Measurements from ENCODE around the gene ABCB9. TPM values are rescaled to one million over a fixed set of nuclear protein-coding genes. Genes with fewer than 3 reads are reported as not detected.

ABCB9 gene
- total RNA-seq, 1 donor from 2014 or later = 14.3 TPM

- no peak for DNase-seq (ENCODE audit: extremely low read depth, low read depth, low spot score)
Observed at GRCh38 chr12:122982963-122983788, 16.9 kb upstream of the ABCB9 start.

- no peak for DNase-seq (ENCODE audit: extremely low read depth, low read depth, low spot score)
Observed at GRCh38 chr12:122982477-122982815, 16.2 kb upstream of the ABCB9 start.

- DNase-seq (ENCODE audit: extremely low read depth, low read depth, low spot score) = no peak
Observed at GRCh38 chr12:122981587-122982476, 15.6 kb upstream of the ABCB9 start.

- DNase-seq (ENCODE audit: extremely low read depth, low read depth, low spot score) = no peak
Observed at GRCh38 chr12:122981036-122981471, 14.8 kb upstream of the ABCB9 start.

DNA sequence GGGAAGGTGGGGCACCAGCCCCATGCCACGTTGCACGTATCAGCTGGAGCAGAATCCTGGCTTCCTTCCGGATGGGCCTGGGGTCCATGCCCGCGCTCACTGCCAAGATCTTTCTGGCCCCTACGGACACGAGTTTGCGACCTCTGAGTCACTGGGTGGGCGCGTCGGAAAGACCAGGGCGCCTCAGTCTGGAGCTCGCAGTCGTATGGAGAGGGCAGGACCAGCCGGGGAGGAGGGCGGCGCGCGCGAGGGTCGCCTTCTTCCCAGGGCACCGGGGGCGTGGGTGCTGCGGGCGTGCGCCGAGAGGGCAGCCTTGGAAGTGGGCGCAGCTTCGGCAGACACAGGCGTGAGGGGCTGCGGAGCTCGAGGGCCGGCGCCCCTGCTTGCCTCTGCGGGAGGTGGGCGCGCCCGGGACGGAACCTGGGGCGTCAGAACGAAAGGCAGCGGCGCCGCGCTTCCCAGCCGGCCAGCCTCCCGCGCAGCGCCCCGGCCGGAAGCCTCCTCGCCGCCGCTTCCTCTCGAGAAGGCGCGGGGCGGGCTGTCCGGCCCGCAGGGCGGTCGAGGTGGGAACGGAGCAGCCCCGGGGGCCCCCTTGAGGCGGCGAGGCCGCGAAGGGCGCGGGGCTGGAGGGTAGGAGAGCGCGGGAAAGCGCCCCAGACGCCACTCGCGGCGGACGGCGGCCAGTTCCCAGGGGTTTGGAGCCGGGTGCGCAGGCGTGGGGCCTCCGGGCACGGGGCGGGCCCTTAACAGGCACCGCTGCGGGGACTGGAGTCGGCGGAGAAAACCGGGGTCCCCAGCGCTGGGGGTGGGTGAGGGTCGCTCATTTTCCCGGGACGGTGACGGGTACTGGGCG lies 14.1 kb upstream of the ABCB9 start, which contains the start of gene ARL6IP4:
ARL6IP4 (plus strand) TSS at position 499 of the 853 bp plus-strand sequence. CDS start 459 bp downstream, outside the sequence.
- DNase-seq (ENCODE audit: extremely low read depth, low read depth, low spot score) = no peak

- no peak for DNase-seq (ENCODE audit: extremely low read depth, low read depth, low spot score)
Observed at GRCh38 chr12:122979908-122980182, 13.6 kb upstream of the ABCB9 start.

DNA sequence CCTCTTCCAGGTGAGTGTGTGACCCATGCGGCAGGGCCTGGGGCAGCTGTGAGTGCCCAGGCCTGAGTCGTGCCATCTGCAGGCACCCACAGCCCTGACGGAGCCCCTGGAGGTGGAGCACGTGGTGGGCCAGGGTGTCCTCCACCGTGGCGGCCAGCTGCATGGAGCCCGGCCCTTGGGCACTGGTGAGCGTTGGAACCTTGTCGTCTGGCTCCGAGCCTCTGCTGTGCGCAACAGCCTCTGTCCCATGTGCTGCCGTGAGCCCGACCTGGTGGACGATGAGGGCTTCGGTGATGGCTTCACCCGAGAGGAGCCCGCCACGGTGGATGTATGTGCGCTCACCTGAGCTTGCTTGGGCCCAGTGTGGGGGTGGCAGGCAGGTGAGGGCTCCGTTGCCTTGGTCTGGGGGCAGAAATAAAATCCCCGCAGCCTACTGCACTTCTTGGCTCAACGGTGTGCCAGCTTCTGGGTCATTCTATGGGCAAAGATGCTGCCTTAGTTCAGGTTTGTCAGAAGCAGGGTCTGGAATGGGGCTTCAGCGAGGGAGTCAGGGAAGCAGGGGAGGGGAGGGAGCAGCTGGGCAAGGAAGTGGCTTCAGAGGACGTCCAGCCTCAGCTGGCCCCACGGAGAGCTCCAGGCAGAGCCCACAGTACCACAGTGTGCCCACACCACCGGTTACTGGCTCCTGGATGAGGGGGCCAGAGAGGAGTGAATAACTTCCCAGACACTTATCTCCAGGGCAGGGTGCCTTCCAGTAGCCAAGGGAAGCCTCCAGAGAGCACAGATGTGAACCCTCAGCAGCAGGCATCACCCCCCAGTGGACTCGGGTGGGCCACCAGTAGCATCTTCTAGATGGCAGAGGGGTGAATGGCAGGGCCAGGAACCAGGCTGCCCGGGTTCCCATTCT lies 13.0 kb upstream of the ABCB9 start:
- DNase-seq (ENCODE audit: extremely low read depth, low read depth, low spot score) = no peak

DNA sequence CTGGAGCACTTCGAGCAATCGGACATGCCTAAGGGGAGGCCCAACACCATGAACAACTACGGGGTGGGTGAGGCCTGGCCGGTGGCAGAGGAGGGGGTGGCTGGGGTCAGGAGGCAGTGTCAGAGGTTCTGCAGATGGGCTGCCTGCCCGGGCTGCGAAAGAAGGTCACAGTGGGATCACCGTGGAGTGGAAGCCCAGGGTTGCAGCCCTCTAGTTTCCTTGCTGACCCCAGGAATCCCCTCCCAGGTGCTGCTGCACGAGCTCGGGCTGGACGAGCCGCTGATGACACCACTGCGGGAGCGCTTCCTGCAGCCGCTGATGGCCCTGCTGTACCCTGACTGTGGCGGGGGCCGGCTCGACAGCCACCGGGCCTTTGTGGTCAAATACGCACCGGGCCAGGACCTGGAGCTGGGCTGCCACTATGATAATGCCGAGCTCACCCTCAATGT lies 12.3 kb upstream of the ABCB9 start:
- DNase-seq (ENCODE audit: extremely low read depth, low read depth, low spot score) = no peak

- no peak for DNase-seq (ENCODE audit: extremely low read depth, low read depth, low spot score)
Observed at GRCh38 chr12:122977655-122978392, 11.6 kb upstream of the ABCB9 start.

DNA sequence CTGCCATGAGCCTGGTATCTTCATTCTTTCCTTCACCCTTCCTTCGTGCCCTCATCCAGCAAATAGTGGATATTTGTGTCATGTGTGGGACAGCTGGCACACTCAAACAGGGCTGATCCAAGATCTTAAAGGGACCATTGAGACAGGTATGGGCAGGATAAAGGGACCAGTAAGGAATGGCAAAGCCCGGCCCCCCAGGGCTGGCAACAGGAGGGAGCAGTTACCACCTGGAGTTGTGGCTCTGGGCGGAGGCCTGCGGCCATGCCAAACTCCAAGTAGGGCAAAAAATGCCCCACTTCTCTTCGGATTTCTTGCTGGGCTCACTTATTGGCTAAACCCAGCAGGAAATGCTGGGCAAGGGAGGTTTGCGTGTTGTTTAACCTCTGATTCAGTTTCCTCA lies 10.9 kb upstream of the ABCB9 start:
- DNase-seq (ENCODE audit: extremely low read depth, low read depth, low spot score) = no peak

- no peak for DNase-seq (ENCODE audit: extremely low read depth, low read depth, low spot score)
Observed at GRCh38 chr12:122976648-122976975, 10.3 kb upstream of the ABCB9 start.

DNA sequence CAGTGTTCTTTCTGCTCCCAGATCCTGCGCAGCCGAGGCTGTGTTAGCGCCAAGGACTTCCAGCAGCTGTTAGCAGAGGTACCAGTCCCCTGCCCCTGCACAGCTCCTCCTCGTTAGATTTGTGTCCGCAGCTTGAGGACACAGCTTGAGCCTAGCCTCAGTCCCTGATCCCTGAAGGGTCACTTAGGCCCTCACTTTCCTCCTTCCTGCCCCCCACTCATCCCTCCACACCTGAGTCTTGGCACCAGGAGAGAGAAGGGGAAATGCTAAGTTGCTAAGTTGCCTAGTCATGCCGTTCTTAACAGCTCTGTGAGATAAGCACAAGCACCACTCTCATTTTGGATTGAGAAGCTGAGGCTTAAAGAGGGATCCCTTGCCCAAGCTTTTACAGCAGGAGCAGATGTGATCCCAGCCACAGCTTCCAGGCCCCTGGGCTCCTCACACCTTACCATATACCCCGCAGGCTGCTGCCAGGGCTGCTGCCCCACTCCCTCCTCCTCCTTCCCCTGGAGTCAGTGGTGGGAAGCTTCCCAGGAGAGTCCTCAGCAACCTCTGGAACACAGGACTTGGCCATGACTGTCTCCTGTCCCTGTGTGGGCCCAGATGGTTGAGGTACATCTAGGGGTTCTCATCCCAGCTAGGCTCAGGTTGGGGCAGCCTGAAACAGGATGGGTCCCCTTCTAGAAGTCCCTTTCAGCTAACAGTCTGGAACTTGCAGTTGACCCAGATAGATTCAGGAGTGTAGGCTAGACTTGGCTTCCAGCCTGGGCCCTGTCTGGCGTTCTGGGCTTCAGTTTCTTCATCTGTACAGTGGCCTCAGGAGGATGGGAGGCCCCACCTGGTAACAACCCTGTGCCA lies 9.8 kb upstream of the ABCB9 start:
- no peak for DNase-seq (ENCODE audit: extremely low read depth, low read depth, low spot score)

DNA sequence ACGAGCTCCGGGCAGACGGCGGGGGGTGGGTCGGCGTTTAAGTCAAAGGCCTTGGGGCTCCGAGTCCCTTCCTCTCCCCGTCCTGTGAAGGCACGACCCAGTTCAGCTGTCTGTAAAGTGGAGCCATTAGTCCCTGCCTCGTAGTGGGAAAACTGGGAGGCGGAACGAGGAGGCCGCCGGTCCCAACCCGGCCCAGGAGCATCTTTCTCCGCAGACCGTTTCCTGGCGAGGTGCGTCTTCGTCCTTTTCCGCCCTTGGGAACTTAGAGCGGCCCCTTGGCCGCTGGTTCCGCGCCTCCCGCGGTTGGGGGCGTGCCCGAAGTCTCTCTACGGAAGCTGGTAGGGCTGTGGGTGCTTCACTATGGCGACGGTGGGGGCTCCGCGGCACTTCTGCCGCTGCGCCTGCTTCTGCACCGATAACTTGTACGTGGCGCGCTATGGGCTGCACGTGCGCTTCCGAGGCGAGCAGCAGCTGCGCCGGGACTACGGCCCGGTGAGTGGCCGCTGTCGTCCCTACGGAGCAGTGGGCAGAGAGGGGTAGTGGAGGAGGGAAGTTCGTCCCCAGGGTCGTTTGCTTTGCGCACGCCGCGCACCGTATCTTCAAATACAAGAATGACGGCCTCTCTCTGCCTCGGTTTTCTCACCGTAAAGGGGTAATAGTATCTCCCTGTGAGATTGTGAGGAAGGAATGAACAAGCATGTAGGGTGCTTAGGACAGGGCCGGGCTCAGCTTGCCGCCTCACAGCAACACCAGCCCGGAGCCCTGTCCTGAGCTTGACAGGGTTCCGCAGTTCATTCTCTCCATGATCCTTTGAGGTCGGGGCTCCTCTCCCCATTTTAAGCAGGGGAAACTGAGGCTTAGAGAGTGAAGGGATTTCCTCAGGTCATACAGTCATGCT lies 8.9 kb upstream of the ABCB9 start, which contains the start of gene OGFOD2:
OGFOD2 (plus strand) TSS at position 353 of the 898 bp plus-strand sequence; CDS start at position 361, 8 bp downstream.
- peak; percentile 42 for DNase-seq (ENCODE audit: extremely low read depth, low read depth, low spot score)

DNA sequence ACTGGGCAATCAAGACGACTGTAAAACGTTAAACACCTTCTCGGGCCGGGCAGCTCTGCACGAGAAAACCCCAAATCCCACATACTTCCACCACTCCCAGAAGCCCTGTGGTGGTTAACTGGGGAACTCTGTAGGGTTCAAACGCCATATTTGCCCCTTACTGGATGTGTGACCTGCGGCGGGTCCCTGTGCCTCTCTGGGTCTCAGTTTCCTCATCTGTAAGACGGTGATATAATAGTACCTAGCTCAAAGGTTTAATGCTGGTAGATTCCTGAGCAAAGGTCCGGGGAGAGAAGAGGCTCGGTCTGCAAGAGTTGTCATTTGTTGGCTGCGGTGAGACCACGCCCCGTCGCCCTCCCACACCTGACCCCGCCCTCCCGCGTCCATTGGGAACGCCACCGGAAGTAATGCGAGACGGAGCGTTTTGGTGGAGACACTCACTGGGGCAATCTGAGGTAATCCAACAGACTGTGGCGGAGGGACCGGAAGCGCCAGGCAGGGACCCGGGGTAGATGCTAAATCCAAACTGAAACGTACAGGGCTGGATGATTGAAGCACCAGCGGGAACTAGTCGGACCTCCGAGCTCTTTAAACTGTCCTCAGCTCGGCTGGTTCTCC lies 8.1 kb upstream of the ABCB9 start:
- DNase-seq (ENCODE audit: extremely low read depth, low read depth, low spot score) = peak; percentile 94

DNA sequence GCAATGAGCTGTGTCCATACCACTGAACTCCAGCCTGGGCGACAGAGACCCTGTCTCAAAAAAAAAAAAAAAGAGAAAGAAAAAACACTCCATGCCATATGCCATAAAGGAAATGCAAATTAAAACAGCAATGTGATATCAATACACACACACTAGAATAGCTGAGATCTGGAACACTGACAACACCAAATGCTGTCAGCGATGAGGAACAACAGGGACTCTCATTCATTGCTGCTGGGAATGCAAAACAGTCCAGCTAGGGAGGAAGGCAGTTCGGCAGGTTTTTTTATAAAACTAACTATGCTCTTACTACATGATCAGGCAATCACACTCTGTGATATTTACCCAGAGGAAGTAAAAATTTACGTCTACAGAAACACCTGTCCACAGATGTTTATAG lies 3.4 kb upstream of the ABCB9 start:
- DNase-seq (ENCODE audit: extremely low read depth, low read depth, low spot score) = no peak

- no peak for DNase-seq (ENCODE audit: extremely low read depth, low read depth, low spot score)
Observed at GRCh38 chr12:122968104-122968503, 1.8 kb upstream of the ABCB9 start.

Data from glomerular endothelial cell (primary cell).